Activated T-cell treated with anti-CD3 and anti-CD28 coated beads, Interleukin-2, amount 50 U/mL, for 4 hours (primary cell): ENCODE measurements around the gene LILRB4. TPM values are rescaled to one million over a fixed set of nuclear protein-coding genes. Genes with fewer than 3 reads are reported as not detected.
"Not testable (repeated sequence)": the region's sequence is repeated elsewhere in the genome, so short reads cannot be mapped to it uniquely, and the experiment has no call there.

ENCODE experiments used
- ATAC-seq, 2 donors: fragments of 200-7000 bp; cut with Tn5 transposase; one replicate each; pipeline ENCODE4 v1.10.0; 2021
- DNase-seq: peaks from one replicate; pipeline ENCODE4 v3.0.0-alpha.2; 2020
- H3K27me3 Mint-ChIP-seq: one replicate; pipeline ENCODE4 v1.8.0; 2021; ENCODE audit warnings: low read depth, mixed read lengths
- H3K36me3 Mint-ChIP-seq: one replicate; pipeline ENCODE4 v1.8.0; 2022; ENCODE audit warnings: mixed read lengths; ENCODE audit not compliant: insufficient read depth
- H3K4me1 Mint-ChIP-seq: one replicate; pipeline ENCODE4 v1.8.0; 2021; ENCODE audit warnings: low read depth, mixed read lengths
- H3K4me3 Mint-ChIP-seq: one replicate; pipeline ENCODE4 v1.8.0; 2021; ENCODE audit warnings: mild to moderate bottlenecking, moderate library complexity, mixed read lengths
- H3K9me3 Mint-ChIP-seq: one replicate; pipeline ENCODE4 v1.8.0; 2021; ENCODE audit warnings: mixed read lengths
- total RNA-seq, 3 donors: library from RNA; stranded (reverse); gene quantifications; one replicate each; pipeline ENCODE4 v1.2.1, GENCODE V29; 2021

Gene LILRB4
- total RNA-seq, 3 donors from 2014 or later: 0.22 TPM; not detected in 2

- Mint-ChIP-seq H3K36me3 (no peaks in the 10 kb centered on the region), H3K4me3 (no peak overlapping the region), H3K27me3 (peaks cover 36% of the 10 kb centered on the region), H3K9me3 (peaks cover 4% of the 10 kb centered on the region), H3K4me1 (no peaks in the 10 kb centered on the region)
- ATAC-seq (no peak), DNase-seq (no peak)
These were observed 31.9 kb downstream of the LILRB4 start for GRCh38 chr19:54694648-54695047.

GRCh38 chr19:54696117-54696548, 33.3 kb downstream of the LILRB4 start:
- H3K36me3 Mint-ChIP-seq: no peaks in the 10 kb centered on the region
- peaks cover 4% of the 10 kb centered on the region for H3K9me3 Mint-ChIP-seq
- peaks cover 41% of the 10 kb centered on the region for H3K27me3 Mint-ChIP-seq
- ATAC-seq (no peak), DNase-seq (no peak)
- no peaks in the 10 kb centered on the region for H3K4me1 Mint-ChIP-seq
- H3K4me3 Mint-ChIP-seq: no peak overlapping the region

- ATAC-seq: no peak
These were observed 34.0 kb downstream of the LILRB4 start for GRCh38 chr19:54696766-54697165.

GRCh38 chr19:54697716-54698115, 34.9 kb downstream of the LILRB4 start:
- not testable (repeated sequence) for ATAC-seq, H3K4me1 Mint-ChIP-seq, H3K36me3 Mint-ChIP-seq, H3K9me3 Mint-ChIP-seq, DNase-seq, H3K4me3 Mint-ChIP-seq
- peaks cover 28% of the 10 kb centered on the region for H3K27me3 Mint-ChIP-seq

More at GRCh38 chr19:54696766-54697165, 34.0 kb downstream of the LILRB4 start:
- peaks cover 35% of the 10 kb centered on the region for H3K27me3 Mint-ChIP-seq
- H3K4me3 Mint-ChIP-seq: no peak overlapping the region
- DNase-seq: no peak
- peaks cover 4% of the 10 kb centered on the region for H3K9me3 Mint-ChIP-seq
- no peaks in the 10 kb centered on the region for H3K36me3 Mint-ChIP-seq
- no peaks in the 10 kb centered on the region for H3K4me1 Mint-ChIP-seq

DNA sequence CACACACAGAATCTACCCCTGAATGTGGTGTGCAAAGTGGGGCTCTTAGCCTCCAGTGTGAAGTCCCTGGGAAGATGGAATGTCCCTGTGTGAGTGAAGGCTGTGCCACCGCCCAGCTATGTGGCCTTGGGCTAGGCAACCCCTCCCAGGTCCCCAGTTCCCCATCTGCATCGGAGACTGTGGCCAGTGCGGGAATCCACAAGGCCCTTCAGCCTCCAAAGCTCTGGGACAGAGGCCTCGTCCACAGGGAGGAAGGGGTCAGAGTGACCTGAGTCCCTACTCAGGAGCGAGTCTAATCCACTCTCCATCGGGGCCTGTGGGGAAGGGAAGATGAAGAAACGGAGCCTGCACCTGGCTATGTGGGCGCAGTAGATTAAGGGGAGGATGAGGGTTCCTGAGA, 42.1 kb downstream of the LILRB4 start:
- DNase-seq (no peak), ATAC-seq (no peak)
- no peaks in the 10 kb centered on the region for H3K9me3 Mint-ChIP-seq
- H3K27me3 Mint-ChIP-seq: peaks cover 6% of the 10 kb centered on the region
- H3K36me3 Mint-ChIP-seq: no peaks in the 10 kb centered on the region
- no peak overlapping the region for H3K4me3 Mint-ChIP-seq
- peaks cover 7% of the 10 kb centered on the region for H3K4me1 Mint-ChIP-seq

GRCh38 chr19:54707962-54708361, 45.2 kb downstream of the LILRB4 start:
- Mint-ChIP-seq H3K9me3 (no peaks in the 10 kb centered on the region), H3K4me1 (peaks cover 10% of the 10 kb centered on the region), H3K36me3 (no peaks in the 10 kb centered on the region), H3K27me3 (peaks cover 3% of the 10 kb centered on the region), H3K4me3 (no peak overlapping the region)
- ATAC-seq (no peak), DNase-seq (no peak)

DNA sequence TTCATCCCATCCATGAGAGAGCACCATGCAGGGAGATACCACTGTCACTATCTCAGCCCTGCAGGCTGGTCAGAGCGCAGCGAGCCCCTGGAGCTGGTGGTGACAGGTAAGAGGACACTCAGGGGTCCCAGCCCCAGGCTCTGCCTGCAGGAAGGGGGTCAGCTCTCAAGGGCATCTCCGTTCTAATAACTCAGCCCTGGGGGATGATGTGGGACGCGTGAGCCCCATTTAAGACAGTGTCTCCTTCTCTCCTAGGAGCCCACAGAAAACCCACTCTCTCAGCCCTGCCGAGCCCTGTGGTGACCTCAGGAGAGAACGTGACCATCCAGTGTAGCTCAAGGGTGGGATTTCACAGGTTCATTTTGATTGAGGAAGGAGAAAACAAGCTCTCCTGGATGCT, 46.0 kb downstream of the LILRB4 start:
- Mint-ChIP-seq H3K27me3 (peaks cover 10% of the 10 kb centered on the region), H3K36me3 (no peaks in the 10 kb centered on the region), H3K4me3 (no peak overlapping the region), H3K4me1 (peaks cover 10% of the 10 kb centered on the region), H3K9me3 (no peaks in the 10 kb centered on the region)
- DNase-seq (no peak), ATAC-seq (no peak)

- peaks cover 10% of the 10 kb centered on the region for H3K4me1 Mint-ChIP-seq
- peaks cover 10% of the 10 kb centered on the region for H3K27me3 Mint-ChIP-seq
- H3K9me3 Mint-ChIP-seq: no peaks in the 10 kb centered on the region
- ATAC-seq (no peak), DNase-seq (no peak)
- no peak overlapping the region for H3K4me3 Mint-ChIP-seq
- no peaks in the 10 kb centered on the region for H3K36me3 Mint-ChIP-seq
These were observed 46.6 kb downstream of the LILRB4 start for GRCh38 chr19:54709212-54709948.

- H3K4me3 Mint-ChIP-seq, ATAC-seq, DNase-seq, H3K36me3 Mint-ChIP-seq, H3K9me3 Mint-ChIP-seq, H3K27me3 Mint-ChIP-seq, H3K4me1 Mint-ChIP-seq: not testable (repeated sequence)
These were observed 47.2 kb downstream of the LILRB4 start for GRCh38 chr19:54709956-54710355.

Other genes with a start within 250 kb of the LILRB4 start
- under 1 TPM in 1 of 3 donors, not detected in 2; 0.46 TPM for gene TTYH1, start 247.5 kb upstream of the LILRB4 start, total RNA-seq
- gene LENG8, start 213.8 kb upstream of the LILRB4 start, total RNA-seq: 100 to 1,000 TPM; 138 to 157 (median 145) TPM
- 1 to 10 TPM; 4.8 to 5.4 (median 5.2) TPM for gene LENG9, start 199.2 kb upstream of the LILRB4 start, total RNA-seq
- gene CDC42EP5, start 189.7 kb upstream of the LILRB4 start, total RNA-seq: under 1 TPM in 1 of 3 donors, not detected in 2; 0.30 TPM
- under 1 TPM; 0.35 to 0.76 (median 0.58) TPM for gene LAIR2, start 160.2 kb upstream of the LILRB4 start, total RNA-seq
- not detected for gene LILRA2, start 89.2 kb upstream of the LILRB4 start, total RNA-seq
- gene LILRA1, start 69.4 kb upstream of the LILRB4 start, total RNA-seq: not detected
- 1 to 10 TPM in 1 of 3 donors, under 1 TPM in 2; 0.37 to 1.1 (median 0.83) TPM for gene LILRB1, start 32.5 kb upstream of the LILRB4 start, total RNA-seq
- not detected for gene KIR3DL3, start 61.5 kb downstream of the LILRB4 start, total RNA-seq
- under 1 TPM in 1 of 3 donors, not detected in 2; 0.37 TPM for gene KIR2DL3, start 75.5 kb downstream of the LILRB4 start, total RNA-seq
- gene KIR2DL1, start 106.8 kb downstream of the LILRB4 start, total RNA-seq: not detected
- gene KIR2DL4, start 140.6 kb downstream of the LILRB4 start, total RNA-seq: not detected
- gene KIR3DL1, start 153.5 kb downstream of the LILRB4 start, total RNA-seq: under 1 TPM in 2 of 3 donors, not detected in 1; 0.13 to 0.14 TPM
- gene KIR2DS4, start 169.7 kb downstream of the LILRB4 start, total RNA-seq: under 1 TPM in 2 of 3 donors, not detected in 1; 0.11 to 0.40 TPM
- 1 to 10 TPM; 1.1 to 2.2 (median 1.7) TPM for gene KIR3DL2, start 187.5 kb downstream of the LILRB4 start, total RNA-seq
- not detected for gene FCAR, start 211.2 kb downstream of the LILRB4 start, total RNA-seq
- gene NCR1, start 243.2 kb downstream of the LILRB4 start, total RNA-seq: under 1 TPM in 2 of 3 donors, not detected in 1; 0.65 to 0.82 TPM